Activated naive CD4-positive, alpha-beta T cell treated with anti-CD3 and anti-CD28 coated beads for 36 hours (primary cell): ENCODE measurements around the gene CCDC7. TPM values are rescaled to one million over a fixed set of nuclear protein-coding genes. Genes with fewer than 3 reads are reported as not detected.
"Not testable (repeated sequence)": the region's sequence is repeated elsewhere in the genome, so short reads cannot be mapped to it uniquely, and the experiment has no call there.

Experiments used
- CTCF ChIA-PET: fragments of 350-600 bp; sonication (Branson Sonifier 250); formaldehyde crosslinking; loops from one replicate; lab custom pipeline; 2021; ENCODE audit warnings: antibody characterized with exemption; lab: Charles Lee
- DNase-seq: peaks from one replicate; pipeline ENCODE4 v3.0.0-alpha.2; 2020
- H3K27ac Mint-ChIP-seq: one replicate; pipeline ENCODE4 v1.8.0; 2021; ENCODE audit warnings: mild to moderate bottlenecking, mixed read lengths
- H3K27me3 Mint-ChIP-seq: one replicate; pipeline ENCODE4 v1.8.0; 2021; ENCODE audit warnings: low read depth, mixed read lengths
- H3K36me3 Mint-ChIP-seq: one replicate; pipeline ENCODE4 v1.8.0; 2021; ENCODE audit warnings: low read depth, mixed read lengths
- H3K4me1 Mint-ChIP-seq: one replicate; pipeline ENCODE4 v1.8.0; 2021; ENCODE audit warnings: low read depth, mixed read lengths
- H3K4me3 Mint-ChIP-seq: one replicate; pipeline ENCODE4 v1.8.0; 2021; ENCODE audit warnings: mild to moderate bottlenecking, moderate library complexity, mixed read lengths
- H3K9me3 Mint-ChIP-seq: one replicate; pipeline ENCODE4 v1.8.0; 2021; ENCODE audit warnings: mixed read lengths
- intact Hi-C: fragments of 100-400 bp; cut with micrococcal nuclease; formaldehyde crosslinking; loops from one replicate; pipeline ENCODE4 v1.15.1; 2023
- total RNA-seq, 2 experiments: library from RNA; stranded (reverse); gene quantifications; one replicate each; pipeline ENCODE4 v1.2.3, GENCODE V29; 2021

The CCDC7 gene
- total RNA-seq, 2 experiments from 2014 or later: 6.8 to 8.9 TPM

DNA sequence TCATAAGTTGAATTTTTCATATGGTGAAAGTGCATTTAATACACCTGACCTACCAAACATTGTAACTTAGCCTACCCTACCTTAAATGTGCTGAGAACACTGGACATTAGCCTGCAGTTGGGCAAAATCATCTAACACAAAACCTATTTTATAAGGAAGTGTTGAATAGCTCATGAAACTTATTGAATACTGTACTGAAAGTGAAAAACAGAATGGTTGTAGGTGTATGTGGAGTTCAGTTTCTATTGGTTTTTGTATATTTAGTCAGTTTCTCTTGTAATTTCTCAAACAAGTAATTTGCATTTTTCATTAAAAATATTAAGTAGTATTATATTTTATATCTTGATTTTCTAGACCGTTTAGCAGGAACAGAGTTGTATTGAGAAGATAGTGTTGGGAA, 15.3 kb downstream of the CCDC7 start:
- CTCF ChIA-PET: no interaction called here
- H3K9me3 Mint-ChIP-seq: no peaks in the 10 kb centered on the region
- no peaks in the 10 kb centered on the region for H3K27me3 Mint-ChIP-seq
- peaks cover 34% of the 10 kb centered on the region for H3K4me1 Mint-ChIP-seq
- no peak overlapping the region for H3K27ac Mint-ChIP-seq
- peaks cover 17% of the 10 kb centered on the region for H3K36me3 Mint-ChIP-seq
- DNase-seq: no peak
- intact Hi-C loops: no loop called here
- no peak overlapping the region for H3K4me3 Mint-ChIP-seq

DNA sequence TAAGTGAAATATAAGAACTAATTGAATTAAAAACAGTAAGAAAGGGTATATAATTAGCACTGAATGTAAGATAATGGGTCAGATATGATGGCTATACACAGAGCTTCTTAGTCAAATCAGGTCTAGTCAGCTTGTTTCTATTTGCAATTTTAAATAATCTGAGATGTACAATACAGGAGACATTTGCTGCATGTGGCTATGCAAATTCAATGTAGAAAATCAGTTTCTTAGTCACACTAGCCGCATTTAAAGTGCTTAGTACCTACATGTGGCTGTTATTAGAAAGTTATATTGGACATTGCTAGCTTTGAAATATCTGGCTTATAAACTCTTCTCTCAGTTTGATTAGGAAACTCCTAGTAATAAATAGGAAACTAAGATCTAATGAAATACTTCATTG, 25.3 kb downstream of the CCDC7 start:
- Mint-ChIP-seq H3K36me3 (peaks cover 14% of the 10 kb centered on the region), H3K4me3 (no peak overlapping the region), H3K9me3 (no peaks in the 10 kb centered on the region), H3K4me1 (no peaks in the 10 kb centered on the region), H3K27ac (no peak overlapping the region), H3K27me3 (no peaks in the 10 kb centered on the region)
- intact Hi-C loops: no loop called here
- DNase-seq: no peak
- CTCF ChIA-PET: interaction anchor here (0.6 to 1.3 kb wide), 2 partner anchors 10 to 1106 kb away, joined by 4 to 5 read pairs; no protein-coding TSS in a partner anchor

DNA sequence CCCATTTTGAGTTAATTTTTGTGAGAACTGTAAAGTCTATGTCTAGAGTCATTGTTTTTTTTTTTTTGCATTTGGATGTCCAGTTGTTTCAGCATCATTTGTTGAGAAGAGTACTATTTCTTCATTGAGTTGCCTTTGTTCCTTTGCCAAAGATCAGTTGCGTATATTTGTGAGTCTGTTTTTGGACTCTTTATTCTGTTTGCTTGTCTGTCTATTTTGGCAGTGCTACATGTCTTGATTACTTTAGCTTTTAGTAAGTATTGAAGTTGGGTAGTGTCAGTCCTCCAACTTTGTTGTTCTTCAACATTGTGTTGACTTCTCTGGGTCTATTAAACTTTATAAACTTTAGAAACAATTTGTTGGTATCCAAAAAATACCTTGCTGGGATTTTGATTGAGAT, 31.6 kb downstream of the CCDC7 start:
- Mint-ChIP-seq H3K27me3 (no peaks in the 10 kb centered on the region), H3K9me3 (peaks cover 13% of the 10 kb centered on the region), H3K4me1 (no peaks in the 10 kb centered on the region), H3K27ac (no peak overlapping the region), H3K36me3 (peaks cover 43% of the 10 kb centered on the region), H3K4me3 (no peak overlapping the region)
- DNase-seq: no peak
- CTCF ChIA-PET: no interaction called here
- intact Hi-C loops: no loop called here

DNA sequence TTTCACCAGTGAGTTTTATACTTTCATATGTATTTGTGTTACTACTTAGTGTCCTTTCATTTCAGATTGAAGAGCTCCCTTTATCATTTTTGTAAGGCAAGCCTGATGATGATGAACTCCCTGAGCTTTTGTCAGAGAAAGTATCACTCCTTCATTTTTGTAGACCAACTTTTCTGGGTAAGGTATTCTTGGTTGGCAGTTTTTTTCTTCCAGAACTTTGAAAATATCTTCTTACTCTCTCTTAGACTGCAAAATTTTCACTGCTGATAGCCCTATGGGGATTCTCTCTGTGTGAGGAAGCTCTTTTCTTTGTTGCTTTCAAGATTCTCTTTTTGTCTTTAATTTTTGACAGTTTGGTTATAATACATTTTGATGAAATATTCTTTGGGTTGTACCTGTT, 35.7 kb downstream of the CCDC7 start:
- Mint-ChIP-seq H3K4me3 (no peak overlapping the region), H3K4me1 (no peaks in the 10 kb centered on the region), H3K9me3 (peaks cover 27% of the 10 kb centered on the region), H3K36me3 (peaks cover 66% of the 10 kb centered on the region), H3K27me3 (no peaks in the 10 kb centered on the region), H3K27ac (no peak overlapping the region)
- no peak for DNase-seq
- CTCF ChIA-PET: interaction anchor here (1.2 kb wide), 1 partner anchor 11 kb away, joined by 5 read pairs; no protein-coding TSS in a partner anchor
- intact Hi-C loops: no loop called here

DNA sequence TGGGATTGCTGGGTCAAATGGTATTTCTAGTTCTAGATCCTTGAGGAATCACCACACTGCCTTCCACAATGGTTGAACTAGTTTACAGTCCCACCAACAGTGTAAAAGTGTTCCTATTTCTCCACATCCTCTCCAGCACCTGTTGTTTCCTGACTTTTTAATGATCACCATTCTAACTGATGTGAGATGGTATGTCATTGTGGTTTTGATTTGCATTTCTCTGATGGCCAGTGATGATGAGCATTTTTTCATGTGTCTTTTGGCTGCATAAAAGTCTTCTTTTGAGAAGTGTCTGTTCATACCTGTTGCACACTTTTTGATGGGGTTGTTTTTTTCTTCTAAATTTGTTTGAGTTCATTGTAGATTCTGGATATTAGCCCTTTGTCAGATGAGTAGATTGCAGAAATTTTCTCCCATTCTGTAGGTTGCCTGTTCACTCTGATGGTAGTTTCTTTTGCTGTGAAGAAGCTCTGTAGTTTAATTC, 37.1 kb downstream of the CCDC7 start:
- DNase-seq, H3K4me3 Mint-ChIP-seq, CTCF ChIA-PET, H3K4me1 Mint-ChIP-seq, H3K27me3 Mint-ChIP-seq, intact Hi-C loops, H3K27ac Mint-ChIP-seq: not testable (repeated sequence)
- peaks cover 66% of the 10 kb centered on the region for H3K36me3 Mint-ChIP-seq
- peaks cover 32% of the 10 kb centered on the region for H3K9me3 Mint-ChIP-seq

DNA sequence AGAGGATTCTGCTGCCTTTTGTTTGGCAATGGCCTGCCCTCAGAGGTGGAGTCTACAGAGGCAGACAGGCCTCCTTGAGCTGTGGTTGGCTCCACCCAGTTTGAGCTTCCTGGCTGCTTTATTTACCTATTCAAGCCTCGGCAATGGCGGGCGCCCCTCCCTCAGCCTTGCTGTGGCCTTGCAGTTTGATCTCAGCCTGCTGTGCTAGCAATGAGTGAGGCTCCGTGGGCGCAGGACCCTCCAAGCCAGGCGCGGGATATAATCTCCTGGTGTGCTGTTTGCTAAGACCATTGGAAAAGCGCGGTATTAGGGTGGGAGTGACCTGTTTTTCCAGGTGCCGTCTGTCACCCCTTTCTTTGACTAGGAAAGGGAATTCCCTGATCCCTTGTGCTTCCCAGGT, 42.1 kb downstream of the CCDC7 start:
- H3K27ac Mint-ChIP-seq, DNase-seq, CTCF ChIA-PET, H3K27me3 Mint-ChIP-seq, intact Hi-C loops, H3K4me1 Mint-ChIP-seq, H3K4me3 Mint-ChIP-seq: not testable (repeated sequence)
- Mint-ChIP-seq H3K9me3 (peaks cover 26% of the 10 kb centered on the region), H3K36me3 (peaks cover 59% of the 10 kb centered on the region)

DNA sequence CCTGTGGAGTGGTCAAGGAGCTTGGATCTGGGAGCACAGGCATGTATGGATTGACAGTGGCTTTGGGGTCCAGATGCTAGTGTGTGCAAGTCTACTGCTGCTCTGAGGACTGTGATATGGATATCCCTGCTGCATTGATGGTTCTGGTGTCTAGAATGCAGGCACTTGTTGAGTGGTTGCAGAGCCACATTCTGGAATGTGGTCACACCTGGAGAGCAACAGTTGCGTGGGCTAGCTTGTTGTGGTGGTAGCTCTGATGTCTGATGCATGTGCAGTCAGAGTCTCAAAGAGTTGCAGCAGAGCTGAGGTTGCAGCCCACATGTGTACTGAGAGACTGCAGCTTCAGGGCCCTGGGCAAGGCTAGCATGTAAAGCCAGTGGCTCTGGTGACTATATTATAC, 43.2 kb downstream of the CCDC7 start:
- intact Hi-C loops: no loop called here
- no peaks in the 10 kb centered on the region for H3K4me1 Mint-ChIP-seq
- H3K27ac Mint-ChIP-seq: no peak overlapping the region
- CTCF ChIA-PET: no interaction called here
- peaks cover 17% of the 10 kb centered on the region for H3K9me3 Mint-ChIP-seq
- no peak for DNase-seq
- no peaks in the 10 kb centered on the region for H3K27me3 Mint-ChIP-seq
- H3K36me3 Mint-ChIP-seq: peaks cover 50% of the 10 kb centered on the region
- no peak overlapping the region for H3K4me3 Mint-ChIP-seq

DNA sequence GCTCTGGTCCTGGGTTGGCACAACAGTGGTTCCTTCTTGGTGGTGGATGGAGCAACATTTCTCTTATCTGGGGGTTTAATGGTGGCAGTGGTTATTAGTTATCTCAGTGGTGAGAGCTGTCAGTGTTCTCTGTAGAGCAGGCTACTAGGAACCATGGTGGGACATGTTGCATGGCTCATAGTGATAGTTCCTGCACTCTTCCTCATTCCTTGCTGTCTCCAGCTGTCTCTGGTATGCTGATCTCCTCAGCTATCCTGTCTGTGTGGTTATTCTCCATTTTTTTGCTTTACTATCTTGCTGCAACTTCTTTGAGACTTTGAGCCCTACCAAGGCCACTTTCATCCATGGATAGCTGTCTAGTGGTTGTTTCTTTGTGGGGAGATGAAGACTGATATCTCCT, 44.0 kb downstream of the CCDC7 start:
- peaks cover 13% of the 10 kb centered on the region for H3K9me3 Mint-ChIP-seq
- CTCF ChIA-PET: no interaction called here
- no peak for DNase-seq
- peaks cover 47% of the 10 kb centered on the region for H3K36me3 Mint-ChIP-seq
- no peaks in the 10 kb centered on the region for H3K4me1 Mint-ChIP-seq
- H3K27me3 Mint-ChIP-seq: no peaks in the 10 kb centered on the region
- intact Hi-C loops: no loop called here
- H3K4me3 Mint-ChIP-seq: no peak overlapping the region
- H3K27ac Mint-ChIP-seq: no peak overlapping the region

DNA sequence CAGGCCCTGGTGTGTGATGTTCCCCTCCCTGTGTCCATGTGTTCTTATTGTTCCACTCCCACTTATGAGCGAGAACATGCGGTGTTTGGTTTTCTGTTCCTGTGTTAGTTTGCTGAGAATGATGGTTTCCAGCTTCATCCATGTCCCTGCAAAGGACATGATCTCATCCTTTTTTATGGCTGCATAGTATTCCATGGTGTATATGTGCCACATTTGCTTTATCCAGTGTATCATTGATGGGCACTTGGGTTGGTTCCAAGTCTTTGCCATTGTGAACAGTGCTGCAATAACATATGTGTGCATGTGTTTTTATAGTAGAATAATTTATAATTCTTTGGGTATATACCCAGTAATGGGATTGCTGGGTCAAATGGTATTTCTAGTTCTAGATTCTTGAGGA, 48.6 kb downstream of the CCDC7 start:
- DNase-seq, H3K4me3 Mint-ChIP-seq, H3K27ac Mint-ChIP-seq, H3K4me1 Mint-ChIP-seq, H3K27me3 Mint-ChIP-seq, CTCF ChIA-PET, H3K9me3 Mint-ChIP-seq, intact Hi-C loops: not testable (repeated sequence)
- peaks cover 33% of the 10 kb centered on the region for H3K36me3 Mint-ChIP-seq

DNA sequence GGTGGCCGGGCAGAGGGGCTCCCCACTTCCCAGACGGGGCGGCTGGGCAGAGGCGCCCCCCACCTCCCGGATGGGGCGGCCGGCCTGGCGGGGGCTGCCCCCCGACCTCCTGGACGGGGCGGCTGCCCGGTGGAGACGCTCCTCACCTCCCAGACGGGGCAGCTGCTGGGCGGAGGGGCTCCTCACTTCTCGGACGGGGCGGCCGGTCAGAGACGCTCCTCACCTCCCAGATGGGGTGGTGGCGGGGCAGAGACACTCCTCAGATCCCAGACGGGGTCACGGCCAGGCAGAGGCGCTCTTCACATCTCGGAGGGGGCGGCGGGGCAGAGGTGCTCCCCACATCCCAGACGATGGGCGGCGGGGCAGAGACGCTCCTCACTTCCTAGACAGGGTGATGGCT, 54.2 kb downstream of the CCDC7 start:
- H3K36me3 Mint-ChIP-seq: peaks cover 52% of the 10 kb centered on the region
- H3K27ac Mint-ChIP-seq, DNase-seq, H3K9me3 Mint-ChIP-seq, intact Hi-C loops, CTCF ChIA-PET, H3K4me1 Mint-ChIP-seq, H3K4me3 Mint-ChIP-seq, H3K27me3 Mint-ChIP-seq: not testable (repeated sequence)

DNA sequence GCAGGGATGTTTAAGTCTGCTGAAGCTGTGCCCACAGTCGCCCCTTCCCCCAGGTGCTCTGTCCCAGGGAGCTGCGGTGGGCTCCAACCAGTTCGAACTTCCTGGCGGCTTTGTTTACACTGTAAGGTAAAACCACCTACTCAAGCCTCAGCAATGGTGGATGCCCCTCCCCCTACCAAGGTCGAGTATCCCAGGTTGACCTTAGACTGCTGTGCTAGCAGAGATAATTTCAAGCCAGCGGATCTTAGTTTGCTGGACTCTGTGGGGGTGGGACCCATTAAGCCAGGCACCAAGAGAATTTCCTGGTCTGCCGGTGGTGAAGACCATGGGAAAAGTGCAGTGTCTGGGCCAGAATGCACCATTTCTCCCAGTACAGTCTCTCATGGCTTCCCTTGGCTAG, 56.0 kb downstream of the CCDC7 start:
- intact Hi-C loops: no loop called here
- H3K36me3 Mint-ChIP-seq: peaks cover 48% of the 10 kb centered on the region
- H3K9me3 Mint-ChIP-seq: peaks cover 2% of the 10 kb centered on the region
- no peak for DNase-seq
- CTCF ChIA-PET: no interaction called here
- H3K4me1 Mint-ChIP-seq: peaks cover 5% of the 10 kb centered on the region
- H3K27me3 Mint-ChIP-seq: no peaks in the 10 kb centered on the region
- no peak overlapping the region for H3K4me3 Mint-ChIP-seq
- H3K27ac Mint-ChIP-seq: no peak overlapping the region

DNA sequence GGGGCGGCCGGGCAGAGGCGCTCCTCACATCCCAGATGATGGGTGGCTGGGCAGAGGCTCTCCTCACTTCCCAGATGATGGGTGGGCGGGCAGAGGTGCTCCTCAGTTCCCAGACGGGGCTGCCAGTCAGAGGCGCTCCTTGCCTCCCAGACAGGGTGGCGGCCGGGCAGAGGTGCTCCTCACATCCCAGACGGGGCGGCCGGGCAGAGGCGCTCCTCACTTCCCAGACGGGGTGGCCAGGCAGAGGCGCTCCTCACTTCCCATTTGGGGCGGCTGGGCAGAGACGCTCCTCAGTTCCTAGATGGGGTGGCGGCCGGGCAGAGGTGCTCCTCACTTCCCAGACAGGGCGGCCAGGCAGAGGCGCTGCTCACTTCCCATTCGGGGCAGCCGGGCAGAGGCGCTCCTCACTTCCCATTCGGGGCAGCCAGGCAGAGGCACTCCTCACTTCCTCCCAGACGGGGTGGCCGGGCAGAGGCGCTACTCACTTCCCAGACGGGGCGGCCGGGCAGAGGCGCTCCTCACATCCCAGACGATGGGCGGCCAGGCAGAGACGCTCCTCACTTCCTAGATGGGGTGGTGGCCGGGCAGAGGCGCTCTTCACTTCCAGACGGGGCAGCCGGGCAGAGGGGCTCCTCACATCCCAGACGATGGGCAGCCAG, 60.0 kb downstream of the CCDC7 start:
- intact Hi-C loops, H3K27me3 Mint-ChIP-seq, H3K27ac Mint-ChIP-seq, H3K4me3 Mint-ChIP-seq, H3K9me3 Mint-ChIP-seq, CTCF ChIA-PET, H3K4me1 Mint-ChIP-seq, DNase-seq: not testable (repeated sequence)
- H3K36me3 Mint-ChIP-seq: peaks cover 35% of the 10 kb centered on the region

DNA sequence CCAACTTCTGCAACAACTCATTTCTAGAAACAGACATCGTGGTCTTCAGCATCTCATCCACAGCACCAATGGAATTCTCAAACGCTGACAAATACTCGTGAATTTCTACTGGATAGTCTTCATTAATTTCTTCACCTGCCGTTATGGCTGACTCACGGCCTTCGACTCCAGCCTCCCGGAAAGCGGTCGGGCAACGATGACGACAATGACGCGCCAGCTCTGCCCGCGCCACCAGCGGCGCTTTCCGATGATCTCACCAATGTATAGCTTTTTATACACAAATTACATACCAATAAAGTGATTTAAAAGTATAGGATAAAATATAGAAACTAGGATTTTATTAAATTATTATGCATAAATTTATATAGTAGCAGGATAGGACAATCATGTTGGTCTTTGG, 65.7 kb downstream of the CCDC7 start:
- no peak for DNase-seq
- peaks cover 6% of the 10 kb centered on the region for H3K36me3 Mint-ChIP-seq
- H3K27me3 Mint-ChIP-seq: no peaks in the 10 kb centered on the region
- intact Hi-C loops: no loop called here
- CTCF ChIA-PET: no interaction called here
- H3K4me1 Mint-ChIP-seq: no peaks in the 10 kb centered on the region
- no peak overlapping the region for H3K27ac Mint-ChIP-seq
- H3K9me3 Mint-ChIP-seq: peaks cover 1% of the 10 kb centered on the region
- no peak overlapping the region for H3K4me3 Mint-ChIP-seq
